Kidney epithelial cell (primary cell): ENCODE results near the gene DRAM1. TPM values are rescaled to one million over a fixed set of nuclear protein-coding genes. Genes with fewer than 3 reads are reported as not detected.

Source experiments
- DNase-seq: peaks from one replicate; pipeline ENCODE4 v3.0.0-alpha.2; 2010; ENCODE audit warnings: low read depth
- H3K27me3 ChIP-seq: 2 replicates; pipeline ENCODE4 v1.6.0; 2011; ENCODE audit warnings: low read length; ENCODE audit not compliant: control insufficient read depth, insufficient read depth
- H3K36me3 ChIP-seq: 2 replicates; pipeline ENCODE4 v1.5.1; 2011; ENCODE audit warnings: low read length; ENCODE audit not compliant: control insufficient read depth, insufficient read depth
- H3K4me3 ChIP-seq: 2 replicates; pipeline ENCODE4 v1.5.1; 2011; ENCODE audit warnings: low read depth, mild to moderate bottlenecking, control low read depth, low read length
- total RNA-seq: library from RNA; depleted of rRNA; stranded (reverse); fragments of >200 nt; gene quantifications from 2 replicates; pipeline ENCODE4 v1.2.3, GENCODE V29; 2015
- TF ChIP-seq, protein P1 (sequence below): IDR thresholded peaks from 2 replicates; pipeline ENCODE4 v1.5.1; 2011; ENCODE audit warnings: mild to moderate bottlenecking, moderate library complexity, low read length, control low read depth, inconsistent platforms; ENCODE audit not compliant: insufficient read depth, poor library complexity, severe bottlenecking

DRAM1 gene
- total RNA-seq, 1 donor from 2014 or later = 44.1 TPM

DNA sequence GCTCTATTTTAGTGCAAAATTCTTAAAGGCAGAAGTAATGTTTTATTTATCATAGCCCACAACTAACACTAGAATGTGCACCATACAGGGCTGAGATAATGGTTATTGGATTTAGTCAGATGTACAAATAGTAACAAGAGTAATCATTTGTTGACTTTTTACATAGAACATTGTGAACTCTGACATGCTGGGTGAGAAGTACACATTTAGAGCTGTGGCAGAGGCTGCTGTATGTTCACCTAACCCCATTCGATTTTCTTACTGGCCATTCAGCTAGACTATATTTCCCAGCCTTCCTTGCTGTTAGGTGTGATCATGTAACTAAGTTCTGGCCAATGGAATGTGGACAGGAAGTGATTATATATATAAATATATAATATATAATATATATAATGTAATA lies 89.1 kb downstream of the DRAM1 start:
- no peak overlapping the region for H3K4me3 ChIP-seq
- no peaks in the 10 kb centered on the region for H3K27me3 ChIP-seq
- H3K36me3 ChIP-seq = no peaks in the 10 kb centered on the region
- TF ChIP-seq, protein P1, sequence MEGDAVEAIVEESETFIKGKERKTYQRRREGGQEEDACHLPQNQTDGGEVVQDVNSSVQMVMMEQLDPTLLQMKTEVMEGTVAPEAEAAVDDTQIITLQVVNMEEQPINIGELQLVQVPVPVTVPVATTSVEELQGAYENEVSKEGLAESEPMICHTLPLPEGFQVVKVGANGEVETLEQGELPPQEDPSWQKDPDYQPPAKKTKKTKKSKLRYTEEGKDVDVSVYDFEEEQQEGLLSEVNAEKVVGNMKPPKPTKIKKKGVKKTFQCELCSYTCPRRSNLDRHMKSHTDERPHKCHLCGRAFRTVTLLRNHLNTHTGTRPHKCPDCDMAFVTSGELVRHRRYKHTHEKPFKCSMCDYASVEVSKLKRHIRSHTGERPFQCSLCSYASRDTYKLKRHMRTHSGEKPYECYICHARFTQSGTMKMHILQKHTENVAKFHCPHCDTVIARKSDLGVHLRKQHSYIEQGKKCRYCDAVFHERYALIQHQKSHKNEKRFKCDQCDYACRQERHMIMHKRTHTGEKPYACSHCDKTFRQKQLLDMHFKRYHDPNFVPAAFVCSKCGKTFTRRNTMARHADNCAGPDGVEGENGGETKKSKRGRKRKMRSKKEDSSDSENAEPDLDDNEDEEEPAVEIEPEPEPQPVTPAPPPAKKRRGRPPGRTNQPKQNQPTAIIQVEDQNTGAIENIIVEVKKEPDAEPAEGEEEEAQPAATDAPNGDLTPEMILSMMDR = no peak
- DNase-seq = no peak

DNA sequence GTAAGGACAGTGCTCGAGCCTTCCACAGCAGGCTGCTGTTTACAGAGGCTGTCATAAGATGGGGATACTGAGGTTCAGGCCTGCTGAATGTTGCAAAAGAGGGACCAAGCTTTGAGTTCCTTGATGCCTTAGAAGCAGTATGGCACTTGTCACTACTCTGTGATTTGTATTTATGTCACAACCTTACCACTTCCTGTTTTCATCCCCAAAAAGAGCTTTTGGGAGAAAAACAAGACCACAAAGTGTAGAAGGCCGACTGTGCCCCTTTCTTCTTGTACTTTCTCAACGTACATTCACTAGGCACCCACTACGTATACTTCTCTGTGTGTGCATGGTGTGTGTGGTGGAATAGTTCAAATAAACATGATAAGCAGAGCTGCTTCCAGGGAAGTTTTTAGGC lies 90.1 kb downstream of the DRAM1 start:
- Histone ChIP-seq H3K36me3 (no peaks in the 10 kb centered on the region), H3K27me3 (no peaks in the 10 kb centered on the region), H3K4me3 (no peak overlapping the region)
- TF ChIP-seq, protein P1 = no peak
- no peak for DNase-seq

DNA sequence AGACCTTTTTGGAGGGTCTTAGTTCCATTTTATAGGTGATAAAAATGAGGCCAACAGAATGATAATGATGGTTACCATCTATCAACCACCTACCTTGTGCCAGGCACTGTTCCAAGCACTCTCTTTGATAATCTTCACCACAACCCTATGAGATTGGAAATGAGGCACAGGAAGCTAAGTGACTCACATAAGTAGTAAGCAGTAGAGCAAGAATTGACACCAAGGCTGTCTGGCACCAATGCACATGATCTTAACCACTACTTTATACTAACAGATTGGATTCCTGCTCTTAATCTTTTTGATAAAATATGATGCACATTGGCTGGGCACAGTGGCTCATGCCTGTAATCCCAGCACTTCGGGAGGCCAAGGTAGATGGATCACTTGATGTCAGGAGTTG lies 91.4 kb downstream of the DRAM1 start:
- DNase-seq = no peak

More for the DNA sequence above, 91.4 kb downstream of the DRAM1 start:
- TF ChIP-seq, protein P1 = no peak
- H3K27me3 ChIP-seq = no peaks in the 10 kb centered on the region
- no peaks in the 10 kb centered on the region for H3K36me3 ChIP-seq
- H3K4me3 ChIP-seq = no peak overlapping the region

Other genes with a start within 250 kb of the DRAM1 start
- 10.3 and 16.1 TPM in 2 replicates for gene CHPT1, start 179.9 kb upstream of the DRAM1 start, total RNA-seq
- 0.07 TPM in 1 of 2 replicates, not detected in the other for gene SYCP3, start 138.1 kb upstream of the DRAM1 start, total RNA-seq
- gene GNPTAB, start 46.6 kb upstream of the DRAM1 start, total RNA-seq = 24.9 and 26.5 TPM in 2 replicates
- gene WASHC3, start 184.4 kb downstream of the DRAM1 start, total RNA-seq = 32.6 and 45.8 TPM in 2 replicates
- gene NUP37, start 242.5 kb downstream of the DRAM1 start, total RNA-seq = 23.1 and 25.5 TPM in 2 replicates
- gene PARPBP, start 242.6 kb downstream of the DRAM1 start, total RNA-seq = 5.6 and 5.9 TPM in 2 replicates